HT1080 (cell line): ENCODE results near the gene SPECC1L. TPM values are rescaled to one million over a fixed set of nuclear protein-coding genes. Genes with fewer than 3 reads are reported as not detected.
"Not testable (repeated sequence)": the region's sequence is repeated elsewhere in the genome, so short reads cannot be mapped to it uniquely, and the experiment has no call there.

ENCODE experiments used
- DNase-seq: peaks from one replicate; pipeline ENCODE4 v3.0.0-alpha.2; 2015; ENCODE audit warnings: low read depth
- total RNA-seq: library from RNA; depleted of rRNA; stranded (reverse); fragments of >200 nt; shearing (Covaris generic); gene quantifications from 2 replicates; pipeline ENCODE4 v1.2.3, GENCODE V29; 2014

The SPECC1L gene
- total RNA-seq, 1 experiment from 2014 or later = 28.5 TPM

- no peak for DNase-seq
Observed at GRCh38 chr22:24247011-24247507, 23.6 kb upstream of the SPECC1L start.

GRCh38 chr22:24247564-24248344 is 22.9 kb upstream of the SPECC1L start:
- DNase-seq = peak; percentile 85

GRCh38 chr22:24248611-24249010 is 22.0 kb upstream of the SPECC1L start:
- not testable (repeated sequence) for DNase-seq

- not testable (repeated sequence) for DNase-seq
Observed at GRCh38 chr22:24249413-24249812, 21.2 kb upstream of the SPECC1L start.

GRCh38 chr22:24251286-24251685 is 19.3 kb upstream of the SPECC1L start:
- not testable (repeated sequence) for DNase-seq

- DNase-seq = not testable (repeated sequence)
Observed at GRCh38 chr22:24253126-24253525, 17.5 kb upstream of the SPECC1L start.

- DNase-seq = not testable (repeated sequence)
Observed at GRCh38 chr22:24256136-24256535, 14.5 kb upstream of the SPECC1L start.

- not testable (repeated sequence) for DNase-seq
Observed at GRCh38 chr22:24256736-24257135, 13.9 kb upstream of the SPECC1L start.

- DNase-seq = peak; percentile 71
Observed at GRCh38 chr22:24259459-24259858, 11.2 kb upstream of the SPECC1L start.

GRCh38 chr22:24262185-24262749 is 8.4 kb upstream of the SPECC1L start:
- DNase-seq = not testable (repeated sequence)

- DNase-seq = not testable (repeated sequence)
Observed at GRCh38 chr22:24263479-24263878, 7.2 kb upstream of the SPECC1L start.

GRCh38 chr22:24264329-24264896 is 6.2 kb upstream of the SPECC1L start:
- DNase-seq = peak; percentile 62

GRCh38 chr22:24265734-24266133 is 4.9 kb upstream of the SPECC1L start:
- DNase-seq = no peak

- DNase-seq = not testable (repeated sequence)
Observed at GRCh38 chr22:24266495-24266894, 4.1 kb upstream of the SPECC1L start.

- no peak for DNase-seq
Observed at GRCh38 chr22:24271386-24271854, 789 bp downstream of the SPECC1L start.

GRCh38 chr22:24273031-24273430 is 2.4 kb downstream of the SPECC1L start:
- not testable (repeated sequence) for DNase-seq

- not testable (repeated sequence) for DNase-seq
Observed at GRCh38 chr22:24273906-24274305, 3.3 kb downstream of the SPECC1L start.

- not testable (repeated sequence) for DNase-seq
Observed at GRCh38 chr22:24274696-24275405, 4.2 kb downstream of the SPECC1L start.

- DNase-seq = not testable (repeated sequence)
Observed at GRCh38 chr22:24280363-24280762, 9.7 kb downstream of the SPECC1L start.

- no peak for DNase-seq
Observed at GRCh38 chr22:24282401-24282800, 11.8 kb downstream of the SPECC1L start.

- DNase-seq = peak; percentile 35
Observed at GRCh38 chr22:24284747-24285203, 14.1 kb downstream of the SPECC1L start.
